Upper lobe of left lung (tissue), 4 donors: ENCODE measurements around the gene BCAS3.

Source experiments
- EP300 ChIP-seq, 4 donors: sonication (generic); formaldehyde crosslinking; IDR thresholded peaks; one replicate each; pipeline ENCODE4 v1.5.1; 2017; ENCODE audit warnings: antibody characterized with exemption in 4 of 4, control low read depth in 2 of 4
- POLR2A ChIP-seq, 4 donors: fragments of 450-650 bp; IDR thresholded peaks; one replicate each; pipeline ENCODE4 v1.5.1; 2016 to 2017; ENCODE audit warnings: antibody characterized with exemption in 4 of 4, mild to moderate bottlenecking in 2 of 4
- TF ChIP-seq, protein P1 (sequence below), 6 experiments: fragments of 450-650 bp in 4 of 6; fragments of 200-600 bp in 2 of 6; sonication (generic) in 2 of 6; IDR thresholded peaks; one replicate each; pipeline ENCODE4 v1.5.1; 2016 to 2019; ENCODE audit warnings: antibody characterized with exemption in 6 of 6

- TF ChIP-seq, protein P1, sequence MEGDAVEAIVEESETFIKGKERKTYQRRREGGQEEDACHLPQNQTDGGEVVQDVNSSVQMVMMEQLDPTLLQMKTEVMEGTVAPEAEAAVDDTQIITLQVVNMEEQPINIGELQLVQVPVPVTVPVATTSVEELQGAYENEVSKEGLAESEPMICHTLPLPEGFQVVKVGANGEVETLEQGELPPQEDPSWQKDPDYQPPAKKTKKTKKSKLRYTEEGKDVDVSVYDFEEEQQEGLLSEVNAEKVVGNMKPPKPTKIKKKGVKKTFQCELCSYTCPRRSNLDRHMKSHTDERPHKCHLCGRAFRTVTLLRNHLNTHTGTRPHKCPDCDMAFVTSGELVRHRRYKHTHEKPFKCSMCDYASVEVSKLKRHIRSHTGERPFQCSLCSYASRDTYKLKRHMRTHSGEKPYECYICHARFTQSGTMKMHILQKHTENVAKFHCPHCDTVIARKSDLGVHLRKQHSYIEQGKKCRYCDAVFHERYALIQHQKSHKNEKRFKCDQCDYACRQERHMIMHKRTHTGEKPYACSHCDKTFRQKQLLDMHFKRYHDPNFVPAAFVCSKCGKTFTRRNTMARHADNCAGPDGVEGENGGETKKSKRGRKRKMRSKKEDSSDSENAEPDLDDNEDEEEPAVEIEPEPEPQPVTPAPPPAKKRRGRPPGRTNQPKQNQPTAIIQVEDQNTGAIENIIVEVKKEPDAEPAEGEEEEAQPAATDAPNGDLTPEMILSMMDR (IDR thresholded peaks at IDR 0.05): no peak
- no peak for TF ChIP-seq EP300 (IDR thresholded peaks at IDR 0.05)
- no peak for TF ChIP-seq POLR2A (IDR thresholded peaks at IDR 0.05)
Observed at GRCh38 chr17:60959696-60960095, 282.0 kb downstream of the BCAS3 start.
